GM23338 (cell line): Measurements from ENCODE around the gene HCFC1. TPM values are rescaled to one million over a fixed set of nuclear protein-coding genes. Genes with fewer than 3 reads are reported as not detected.

Experiments
- ATAC-seq: fragments of 200-7000 bp; cut with Tn5 transposase; 3 replicates; pipeline ENCODE4 v1.9.1; 2020
- DNase-seq: peaks from one replicate; pipeline ENCODE4 v3.0.0-alpha.2; 2015; ENCODE audit warnings: low spot score
- H2AFZ ChIP-seq: fragments of 200-600 bp; sonication (generic); 2 replicates; pipeline ENCODE4 v1.8.0; 2016; ENCODE audit warnings: antibody characterized with exemption, mild to moderate bottlenecking, moderate library complexity
- H3F3A ChIP-seq: fragments of 200-600 bp; sonication (generic); replicated peaks from 2 replicates; pipeline ENCODE4 v1.8.0; 2017; ENCODE audit warnings: antibody characterized with exemption, mixed run types, low read depth
- H3K27ac ChIP-seq: fragments of 200-600 bp; sonication (generic); 2 replicates; pipeline ENCODE4 v1.6.1; 2016; ENCODE audit warnings: low read depth
- H3K27me3 ChIP-seq: fragments of 200-600 bp; sonication (generic); 2 replicates; pipeline ENCODE4 v1.8.0; 2016; ENCODE audit warnings: mild to moderate bottlenecking, mixed run types, moderate library complexity; ENCODE audit not compliant: insufficient read depth
- H3K36me3 ChIP-seq: fragments of 200-600 bp; sonication (generic); 2 replicates; pipeline ENCODE4 v1.8.0; 2016; ENCODE audit warnings: mild to moderate bottlenecking; ENCODE audit not compliant: insufficient read depth
- H3K4me1 ChIP-seq: fragments of 200-600 bp; sonication (generic); 2 replicates; pipeline ENCODE4 v1.8.0; 2016; ENCODE audit warnings: mild to moderate bottlenecking, moderate library complexity; ENCODE audit not compliant: insufficient read depth
- H3K4me2 ChIP-seq: fragments of 200-600 bp; sonication (generic); 2 replicates; pipeline ENCODE4 v1.7.1; 2017; ENCODE audit warnings: mixed run types
- H3K4me3 ChIP-seq: fragments of 200-600 bp; sonication (generic); 2 replicates; pipeline ENCODE4 v1.6.1; 2016; ENCODE audit warnings: mixed run types
- H3K79me2 ChIP-seq: fragments of 200-600 bp; sonication (generic); replicated peaks from 2 replicates; pipeline ENCODE4 v1.8.0; 2017; ENCODE audit warnings: mild to moderate bottlenecking; ENCODE audit not compliant: insufficient read depth
- H3K9me2 ChIP-seq: fragments of 200-600 bp; sonication (generic); 2 replicates; pipeline ENCODE4 v1.8.0; 2017; ENCODE audit not compliant: insufficient read depth
- H4K20me1 ChIP-seq: fragments of 200-600 bp; sonication (generic); replicated peaks from 2 replicates; pipeline ENCODE4 v1.8.0; 2017; ENCODE audit warnings: mild to moderate bottlenecking; ENCODE audit not compliant: insufficient read depth
- H3K27ac Mint-ChIP-seq: 2 replicates; pipeline ENCODE4 v1.8.0; 2020; ENCODE audit warnings: inconsistent platforms, mild to moderate bottlenecking, moderate library complexity, mixed read lengths
- H3K27me3 Mint-ChIP-seq: 3 replicates; pipeline ENCODE4 v1.8.0; 2022; ENCODE audit warnings: low read depth, mild to moderate bottlenecking, moderate library complexity, mixed read lengths, inconsistent platforms; ENCODE audit not compliant: insufficient read depth, poor library complexity
- H3K36me3 Mint-ChIP-seq: 3 replicates; pipeline ENCODE4 v1.8.0; 2021; ENCODE audit warnings: low read depth, mild to moderate bottlenecking, inconsistent platforms, moderate library complexity, mixed read lengths
- H3K4me1 Mint-ChIP-seq: 3 replicates; pipeline ENCODE4 v1.8.0; 2020; ENCODE audit warnings: mild to moderate bottlenecking, inconsistent platforms, mixed read lengths
- H3K4me3 Mint-ChIP-seq: 3 replicates; pipeline ENCODE4 v1.8.0; 2021; ENCODE audit warnings: moderate library complexity, mild to moderate bottlenecking, inconsistent platforms, mixed read lengths
- H3K9me3 Mint-ChIP-seq: 3 replicates; pipeline ENCODE4 v1.8.0; 2020; ENCODE audit warnings: moderate library complexity, mild to moderate bottlenecking, inconsistent platforms, mixed read lengths
- CREB1 ChIP-seq: fragments of 250-450 bp; sonication (Bioruptor Pico); IDR thresholded peaks from 2 replicates; pipeline ENCODE4 v1.5.0; 2020; ENCODE audit warnings: low read depth, mild to moderate bottlenecking, moderate library complexity
- CTCF ChIP-seq, 2 experiments: fragments of 200-600 bp in 1 of 2; sonication (generic) in 1 of 2; conservative IDR thresholded peaks; 2 replicates each; pipeline versions ENCODE4 v1.5.1 to v1.6.1; 2016 to 2017; ENCODE audit warnings: antibody characterized with exemption in 2 of 2, low read depth in 2 of 2, mild to moderate bottlenecking in 2 of 2, moderate library complexity in 1 of 2
- ETS1 ChIP-seq: IDR thresholded peaks from 2 replicates; pipeline ENCODE4 v1.6.1; 2016; ENCODE audit warnings: antibody characterized with exemption
- EZH2 ChIP-seq: fragments of 200-600 bp; sonication (generic); IDR thresholded peaks from one replicate; pipeline ENCODE4 v1.8.0; 2017; ENCODE audit warnings: antibody characterized with exemption, mild to moderate bottlenecking, low read depth; ENCODE audit not compliant: unreplicated experiment
- EZH2phosphoT487 ChIP-seq: fragments of 200-600 bp; sonication (generic); IDR thresholded peaks from one replicate; pipeline ENCODE4 v1.8.1; 2018; ENCODE audit warnings: antibody characterized with exemption; ENCODE audit not compliant: unreplicated experiment
- JUNB ChIP-seq: IDR thresholded peaks from one replicate; pipeline ENCODE4 v1.6.1; 2016; ENCODE audit warnings: antibody characterized with exemption; ENCODE audit not compliant: unreplicated experiment
- NANOG ChIP-seq: IDR thresholded peaks from 2 replicates; pipeline ENCODE4 v1.6.1; 2016; ENCODE audit warnings: antibody characterized with exemption, borderline replicate concordance
- POLR2AphosphoS5 ChIP-seq: IDR thresholded peaks from 2 replicates; pipeline ENCODE4 v1.6.1; 2016; ENCODE audit warnings: antibody characterized with exemption, low read depth
- REST ChIP-seq: IDR thresholded peaks from one replicate; pipeline ENCODE4 v1.6.1; 2018; ENCODE audit warnings: antibody characterized with exemption; ENCODE audit not compliant: unreplicated experiment
- STAT1 ChIP-seq: IDR thresholded peaks from one replicate; pipeline ENCODE4 v1.6.1; 2016; ENCODE audit warnings: antibody characterized with exemption; ENCODE audit not compliant: unreplicated experiment
- ZNF114 ChIP-seq: fragments of 250-450 bp; sonication (Bioruptor Pico); IDR thresholded peaks from 2 replicates; pipeline ENCODE4 v1.5.0; 2020; ENCODE audit warnings: mild to moderate bottlenecking, moderate library complexity
- ZNF331 ChIP-seq: fragments of 250-450 bp; sonication (Bioruptor Pico); IDR thresholded peaks from 2 replicates; pipeline ENCODE4 v1.5.0; 2020; ENCODE audit warnings: low read depth, mild to moderate bottlenecking, moderate library complexity
- ZNF462 ChIP-seq: fragments of 250-450 bp; sonication (Bioruptor Pico); IDR thresholded peaks from 2 replicates; pipeline ENCODE4 v1.5.0; 2020; ENCODE audit warnings: mild to moderate bottlenecking, moderate library complexity
- polyA plus RNA-seq: library from polyadenylated mRNA; unstranded; fragments of >200 nt; fragmentation: Nextera tagmentation; extraction: Ambion mirVana; gene quantifications from 2 replicates; pipeline ENCODE4 v1.2.1, GENCODE V29; 2016
- total RNA-seq: library from RNA; depleted of rRNA; stranded (reverse); fragments of >200 nt; shearing (Covaris generic); gene quantifications from 2 replicates; pipeline ENCODE4 v1.2.3, GENCODE V29; 2014

Gene HCFC1
- total and polyA plus RNA-seq, 2 experiments from 2014 or later, result 33.0 to 188 TPM

GRCh38 chrX:153974726-153975286, 3.2 kb upstream of the HCFC1 start:
- H3K27ac ChIP-seq, result no peak overlapping the region
- H3K4me2 ChIP-seq, result no peak overlapping the region
- TF ChIP-seq ZNF331, result no peak
- TF ChIP-seq REST, result no peak
- TF ChIP-seq JUNB, result no peak
- no peak for TF ChIP-seq NANOG
- no peak for TF ChIP-seq ETS1
- no peak for TF ChIP-seq ZNF114 (CRISPR knock-in tag)
- no peak for TF ChIP-seq STAT1
- TF ChIP-seq POLR2AphosphoS5, result no peak
- TF ChIP-seq ZNF462 (CRISPR knock-in tag), result no peak
- no peak for TF ChIP-seq EZH2
- TF ChIP-seq EZH2phosphoT487, result no peak
- no peak for TF ChIP-seq CREB1
- no peak for TF ChIP-seq CTCF (conservative IDR thresholded peaks at IDR 0.05; ENCODE audit: low read depth in 2 of 2)
- Mint-ChIP-seq H3K4me1 (peaks cover 14% of the 10 kb centered on the region; the same call in 2 of the 3 replicates), H3K9me3 (no peaks in the 10 kb centered on the region; the same call in 2 of the 3 replicates), H3K4me3 (no peak overlapping the region; the same call in 2 of the 3 replicates), H3K27ac (no peak overlapping the region), H3K27me3 (peaks cover 2% of the 10 kb centered on the region), H3K36me3 (no peaks in the 10 kb centered on the region; the same call in 2 of the 3 replicates)
- ATAC-seq, result no peak
- H3K27me3 ChIP-seq, result no peaks in the 10 kb centered on the region
- no peaks in the 10 kb centered on the region for H3K36me3 ChIP-seq
- no peak for DNase-seq
- H3K79me2 ChIP-seq, result peaks cover 7% of the 10 kb centered on the region
- no peak overlapping the region for H3K4me3 ChIP-seq
- no peaks in the 10 kb centered on the region for H3K4me1 ChIP-seq
- H3K9me2 ChIP-seq, result no peaks in the 10 kb centered on the region
- H3F3A ChIP-seq, result 0 out of 2 replicates have a peak, but pooled peaks cover 4% of the 10 kb centered on the region
- H4K20me1 ChIP-seq, result no peaks in the 10 kb centered on the region
- H2AFZ ChIP-seq, result no peak overlapping the region
